GM19372 (cell line): ENCODE results near the gene FBXL22.

Experiments used
- ATAC-seq: cut with Tn5 transposase; IDR thresholded peaks from one replicate; pipeline ENCODE4 v1.9.1; 2021; ENCODE audit warnings: mild to moderate bottlenecking, low read depth, moderate library complexity; ENCODE audit not compliant: unreplicated experiment

The FBXL22 gene

GRCh38 chr15:63588826-63589225, 8.4 kb upstream of the FBXL22 start:
- ATAC-seq = no peak

DNA sequence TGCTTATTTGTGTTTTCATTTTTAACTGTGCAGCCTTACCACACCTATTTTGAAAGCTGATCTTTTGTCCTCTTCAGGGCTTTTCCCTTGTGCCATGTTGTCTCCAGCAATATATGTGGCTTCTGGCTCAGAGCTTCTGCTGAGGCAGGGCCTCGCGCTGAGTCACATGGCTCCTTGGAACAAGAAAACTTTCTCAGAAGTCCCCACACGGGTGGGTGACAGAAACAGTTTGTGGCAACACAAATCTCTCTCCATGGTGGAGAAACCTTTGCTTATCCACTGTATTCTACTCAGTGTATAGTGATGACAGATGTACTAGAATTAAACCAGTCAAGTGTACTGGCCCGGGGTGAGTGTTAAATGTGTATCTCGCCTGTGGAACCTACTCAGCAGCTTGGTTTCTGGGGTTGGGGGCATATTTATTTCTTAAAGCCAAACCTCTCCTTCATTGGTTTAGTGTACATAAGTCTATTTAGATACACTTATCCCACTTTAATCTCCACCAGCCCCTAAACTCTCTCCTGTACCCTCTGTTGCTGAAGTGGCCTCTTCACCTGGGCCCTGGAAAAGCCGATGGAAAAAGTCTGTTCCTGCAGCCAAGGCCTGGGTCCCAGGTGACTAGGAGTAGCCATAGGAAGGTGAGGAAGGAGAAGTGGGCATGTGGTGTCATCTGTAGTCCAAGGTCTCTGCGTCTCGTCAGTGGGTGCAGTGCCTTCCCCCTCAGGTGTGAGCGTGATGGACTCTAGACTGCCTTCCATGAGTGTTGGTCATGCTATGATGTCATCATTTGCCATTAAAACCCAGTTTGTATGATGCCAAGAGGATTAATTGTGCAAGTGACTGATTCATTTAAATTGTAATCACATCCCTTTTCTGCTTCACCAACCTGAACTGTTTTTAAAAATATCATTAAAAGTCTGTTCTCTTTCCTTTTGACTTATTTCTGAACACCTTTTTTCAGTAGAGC, 3.2 kb upstream of the FBXL22 start:
- ATAC-seq = no peak

DNA sequence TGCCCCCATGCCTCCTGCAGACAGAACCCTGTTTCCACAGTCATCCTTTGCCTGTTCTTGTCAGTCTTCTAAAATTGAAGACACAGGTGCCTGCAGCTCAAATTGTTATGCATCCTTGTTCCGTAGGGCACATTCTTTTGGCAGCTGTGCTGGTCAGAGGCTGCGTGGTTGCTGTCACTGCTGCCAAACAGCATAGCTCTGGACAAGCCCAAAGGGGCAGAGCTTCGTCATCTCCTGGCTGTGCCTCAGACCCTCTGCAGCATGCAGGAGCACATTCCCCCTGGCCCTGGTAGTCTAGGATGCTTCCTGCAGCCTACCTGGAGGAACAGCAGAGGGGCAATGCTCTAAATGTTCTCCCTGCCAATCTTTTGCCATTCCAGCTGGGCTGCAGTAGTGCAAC, 2.1 kb upstream of the FBXL22 start:
- no peak for ATAC-seq

DNA sequence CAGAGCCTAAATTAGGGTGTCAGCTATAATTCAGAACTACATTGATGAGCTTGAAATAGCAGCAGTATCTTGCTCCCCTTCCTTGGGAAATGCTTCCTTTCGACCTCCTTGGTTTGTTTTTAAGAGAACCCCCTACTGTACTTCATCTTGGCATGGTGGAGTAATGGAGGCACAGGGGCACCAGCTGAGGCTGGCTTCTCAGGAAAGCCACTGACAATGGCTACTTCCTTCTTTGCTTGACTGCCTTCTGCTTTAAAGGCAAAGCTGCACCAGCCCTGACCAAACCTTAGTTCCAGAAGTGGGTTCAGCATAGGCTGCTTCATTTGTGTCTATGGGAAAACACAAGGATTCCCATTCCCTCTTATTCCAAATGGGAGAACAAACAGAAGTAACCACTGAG, 1.5 kb upstream of the FBXL22 start:
- no peak for ATAC-seq

DNA sequence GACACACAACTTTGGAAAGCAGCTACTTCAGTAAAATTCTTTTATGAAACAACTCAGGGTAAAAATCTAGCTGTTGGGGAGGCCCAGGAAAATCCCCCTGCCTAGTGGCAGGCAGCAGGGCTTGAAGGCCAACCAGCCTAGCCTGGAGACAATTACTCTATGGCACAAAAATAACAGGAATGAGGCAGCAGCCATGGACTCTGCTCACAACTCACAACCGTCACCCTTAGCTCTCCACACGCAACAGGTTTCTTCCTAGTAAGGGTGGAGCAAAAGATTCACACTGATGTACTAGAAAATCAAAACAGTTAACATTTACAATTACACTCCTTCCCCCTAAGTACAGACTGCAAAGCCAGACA, 530 bp upstream of the FBXL22 start:
- ATAC-seq = no peak

- ATAC-seq = no peak
These were observed 634 bp downstream of the FBXL22 start for GRCh38 chr15:63597821-63598220.

DNA sequence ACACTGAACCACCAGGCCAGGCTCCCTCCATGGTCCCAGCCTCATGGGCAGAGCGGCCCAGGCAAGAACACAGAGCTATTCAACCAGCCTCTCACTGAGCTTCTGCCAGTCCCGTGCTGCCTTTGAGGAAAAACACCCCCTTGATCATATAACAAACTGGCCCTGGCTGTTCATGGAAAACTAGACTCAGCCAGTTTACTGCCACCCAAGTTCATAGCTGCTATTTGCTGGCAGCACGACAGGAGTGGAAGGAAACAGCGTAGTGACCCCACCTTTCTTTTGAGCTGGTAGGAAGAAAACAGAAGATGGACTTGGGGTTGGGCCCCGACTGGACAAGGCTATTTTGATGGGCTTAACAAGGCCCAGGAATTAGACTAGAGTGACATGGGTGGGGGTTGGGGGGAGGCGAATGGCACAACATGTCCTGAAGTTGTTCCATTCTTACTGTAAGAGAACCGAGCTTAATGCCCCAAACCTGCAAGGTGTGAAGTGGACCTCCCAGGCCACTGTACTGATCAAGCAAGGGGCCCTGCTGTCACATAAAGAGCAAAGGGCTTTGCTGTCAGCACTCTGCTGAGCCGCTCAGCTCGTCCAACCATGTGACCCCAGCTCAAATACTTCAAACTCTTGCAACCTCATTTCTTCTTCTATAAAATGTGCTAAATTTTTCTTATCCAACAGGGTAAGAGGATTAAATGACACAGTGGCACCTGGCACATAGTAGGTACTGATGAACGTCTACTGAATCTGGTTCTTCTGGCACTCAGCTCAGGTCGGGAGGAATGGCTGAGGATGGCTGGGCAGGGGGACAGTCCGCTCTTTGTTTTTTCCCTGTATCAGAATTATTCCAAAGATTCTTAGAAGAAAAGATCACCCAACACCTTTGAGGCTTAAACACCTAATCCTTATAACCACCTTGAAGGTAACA, 1.6 kb downstream of the FBXL22 start:
- ATAC-seq = no peak

- no peak for ATAC-seq
These were observed 2.3 kb downstream of the FBXL22 start for GRCh38 chr15:63599401-63600000.

DNA sequence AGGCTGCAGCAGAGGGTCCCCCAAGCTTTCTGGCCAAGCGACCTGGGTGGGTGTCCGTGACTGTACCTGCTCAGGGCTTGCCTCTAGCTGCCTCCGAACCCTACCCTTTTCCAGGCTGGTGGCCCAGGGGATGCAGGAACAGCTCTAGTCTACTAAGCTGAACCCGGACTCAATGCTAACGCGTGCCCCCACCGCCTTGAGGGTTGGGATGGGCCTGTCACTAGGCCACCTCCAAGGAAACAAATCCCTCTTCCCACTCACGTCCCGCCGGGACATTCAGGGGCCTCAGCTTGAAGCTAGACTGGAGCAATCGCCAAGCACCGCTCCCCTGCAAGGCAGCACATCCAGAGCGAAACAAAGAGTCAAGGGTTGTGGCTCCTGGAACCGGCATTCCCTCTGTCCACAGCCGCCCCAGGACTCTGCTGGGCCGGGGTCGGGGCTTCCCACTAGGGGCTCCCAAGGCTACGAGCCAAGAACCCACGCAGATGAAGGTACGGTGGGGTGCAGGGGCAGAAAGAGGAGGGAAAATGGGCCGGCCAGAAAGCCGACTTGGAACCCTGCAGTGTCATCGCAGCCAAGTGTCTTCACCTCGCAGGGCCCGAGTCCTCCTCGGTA, 2.9 kb downstream of the FBXL22 start:
- ATAC-seq = no peak

DNA sequence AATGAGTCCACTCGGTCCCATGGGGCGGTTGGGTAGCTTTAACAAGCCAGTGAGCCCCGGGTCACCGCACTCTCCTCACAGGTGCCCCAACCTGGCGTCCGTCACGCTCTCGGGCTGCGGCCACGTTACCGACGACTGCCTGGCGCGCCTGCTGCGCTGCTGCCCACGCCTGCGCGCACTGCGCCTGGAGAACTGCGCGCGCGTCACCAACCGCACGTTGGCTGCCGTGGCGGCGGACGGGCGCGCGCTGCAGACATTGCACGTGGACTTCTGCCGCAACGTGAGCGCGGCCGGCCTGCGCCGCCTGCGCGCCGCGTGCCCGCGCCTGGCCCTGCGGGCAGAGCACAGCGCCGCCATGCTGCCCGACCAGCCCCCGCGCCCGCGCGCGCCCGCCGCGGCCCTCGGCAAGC, 3.4 kb downstream of the FBXL22 start:
- peak; percentile 78 for ATAC-seq

- ATAC-seq = peak; percentile 23
These were observed 4.0 kb downstream of the FBXL22 start for GRCh38 chr15:63601026-63601703.

DNA sequence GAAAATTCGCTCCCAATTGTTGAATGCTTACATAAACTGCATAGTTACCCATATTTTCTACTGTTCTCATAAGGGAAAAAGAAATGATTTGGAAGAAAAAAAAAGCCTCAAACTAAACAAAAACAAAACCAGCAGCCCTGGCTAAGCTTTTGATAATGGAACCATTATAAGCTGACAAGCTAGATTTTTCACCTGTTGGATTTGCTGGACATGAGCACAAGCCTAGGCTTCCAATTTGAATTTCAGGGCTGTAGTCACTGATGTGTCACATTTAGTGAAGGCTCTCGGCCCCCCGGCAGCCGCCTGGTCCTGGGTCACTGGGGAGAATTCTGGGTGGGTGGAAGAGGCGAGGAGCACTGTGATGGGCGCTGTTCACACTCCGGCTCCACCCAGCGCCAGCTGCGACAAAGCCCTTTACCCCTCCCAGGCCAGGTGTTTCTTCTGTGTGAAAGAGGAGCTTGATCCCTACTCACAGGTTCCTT, 4.6 kb downstream of the FBXL22 start:
- ATAC-seq = no peak

- ATAC-seq = no peak
These were observed 5.4 kb downstream of the FBXL22 start for GRCh38 chr15:63602595-63602994.

DNA sequence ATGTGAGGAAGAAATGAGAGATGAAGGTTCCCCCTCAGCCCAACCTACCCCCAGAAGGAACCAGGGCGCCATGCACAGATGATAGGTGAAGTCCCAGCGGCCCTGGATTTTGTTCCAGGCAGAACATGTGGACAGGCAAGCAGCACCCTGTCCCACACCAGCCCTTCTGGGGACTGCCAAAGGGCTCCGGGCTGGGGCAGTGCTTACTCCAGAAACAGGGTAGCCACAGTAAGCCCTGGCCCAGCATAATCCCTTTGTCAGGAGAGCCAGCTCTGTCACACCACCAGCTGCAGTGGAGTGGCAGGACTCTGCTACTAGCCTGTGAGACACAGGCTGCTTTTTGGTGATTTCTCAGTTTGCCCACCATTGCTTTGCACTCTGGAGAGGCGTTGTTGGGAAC, 6.3 kb downstream of the FBXL22 start:
- ATAC-seq = no peak

GRCh38 chr15:63604281-63604680, 7.1 kb downstream of the FBXL22 start:
- ATAC-seq = no peak

DNA sequence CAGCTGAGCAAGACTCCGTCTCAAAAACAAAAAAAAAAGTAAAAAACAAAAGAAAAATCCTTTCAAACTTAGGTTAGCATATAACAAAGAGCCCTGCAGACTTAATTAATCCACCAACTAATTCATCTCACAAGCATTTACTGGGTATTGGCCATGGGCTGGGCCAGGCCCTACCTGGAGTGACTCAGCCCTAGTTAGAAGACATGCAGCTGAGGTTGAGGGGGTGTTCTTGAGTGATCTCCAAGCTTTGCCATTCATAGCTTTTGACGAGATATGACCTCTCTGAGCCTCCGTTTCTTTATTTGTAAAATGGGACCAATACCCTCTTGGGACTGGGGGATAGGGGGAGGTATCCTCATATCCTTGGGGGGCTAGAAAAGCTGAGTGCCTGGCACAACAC, 7.8 kb downstream of the FBXL22 start:
- no peak for ATAC-seq

GRCh38 chr15:63605816-63606215, 8.6 kb downstream of the FBXL22 start:
- no peak for ATAC-seq

DNA sequence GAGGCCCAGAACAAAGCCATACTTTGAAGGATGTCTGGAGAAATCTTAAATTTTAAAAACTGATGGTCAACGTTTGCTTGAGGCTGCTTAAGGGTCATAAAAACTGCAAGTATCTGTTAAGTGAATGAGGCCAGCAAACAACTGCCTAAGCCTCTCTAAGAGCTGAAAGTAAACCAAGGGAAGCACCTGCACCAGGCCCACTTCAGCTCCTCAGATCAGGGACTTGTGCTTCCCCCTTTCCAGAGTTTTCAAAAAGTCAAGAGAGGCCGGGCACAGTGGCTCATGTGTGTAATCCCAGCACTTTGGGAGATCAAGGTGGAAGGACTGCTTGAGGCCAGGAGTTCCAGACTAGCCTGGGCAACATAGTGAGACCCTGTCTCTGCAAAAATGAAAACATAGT, 9.1 kb downstream of the FBXL22 start:
- ATAC-seq = no peak

DNA sequence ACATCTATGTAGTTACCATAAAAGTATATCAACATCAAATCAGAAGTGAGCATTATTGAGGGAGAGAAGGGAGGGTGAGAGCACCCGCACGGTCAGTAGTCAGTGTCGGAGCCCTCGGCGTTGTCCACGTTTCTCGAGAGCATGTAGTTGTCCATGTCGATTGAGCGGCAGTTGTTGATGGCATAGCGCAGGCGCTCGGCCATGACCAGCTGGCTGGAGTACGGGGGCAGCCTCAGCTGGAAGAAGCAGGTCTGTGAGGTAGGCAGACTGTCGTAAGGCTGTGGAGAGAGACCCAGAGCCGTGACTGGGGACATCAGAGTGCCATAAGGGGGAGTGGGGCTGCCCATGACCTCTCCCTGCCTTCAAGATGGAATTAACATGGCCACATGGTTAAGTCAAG, 11.8 kb downstream of the FBXL22 start:
- ATAC-seq = no peak

DNA sequence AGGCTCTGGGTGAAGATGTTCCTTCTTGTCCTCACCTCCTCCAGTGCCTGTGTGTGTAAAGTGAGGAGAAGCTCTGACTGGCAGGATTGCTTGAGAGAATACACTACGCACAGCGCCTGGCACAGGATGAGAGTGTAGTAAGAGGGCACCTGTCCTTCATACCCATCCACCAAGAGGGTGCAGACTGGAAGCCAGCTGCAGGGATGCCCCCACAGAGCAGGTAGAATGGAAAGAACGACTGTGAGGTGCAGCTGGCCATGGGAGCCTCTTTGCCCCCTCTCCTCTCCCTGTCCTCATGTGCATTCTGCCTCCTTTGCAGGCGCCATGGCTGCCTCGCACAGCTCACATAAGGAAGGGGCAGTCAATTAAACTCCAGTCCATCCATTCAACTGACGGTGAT, 12.3 kb downstream of the FBXL22 start:
- ATAC-seq = no peak
